Endodermal cell (in vitro differentiated cells): Measurements from ENCODE around the gene CHD3. TPM values are rescaled to one million over a fixed set of nuclear protein-coding genes. Genes with fewer than 3 reads are reported as not detected.

Experiments
- DNase-seq: peaks from one replicate; pipeline ENCODE4 v3.0.0-alpha.2; 2017
- H3K27ac ChIP-seq: 2 replicates; pipeline ENCODE4 v1.5.1; 2013; ENCODE audit warnings: mild to moderate bottlenecking, low read depth, low read length, moderate library complexity
- H3K27me3 ChIP-seq: 2 replicates; pipeline ENCODE4 v1.6.1; 2013; ENCODE audit warnings: mild to moderate bottlenecking, low read length, moderate library complexity; ENCODE audit not compliant: insufficient read depth, control insufficient read depth, poor library complexity, severe bottlenecking
- H3K36me3 ChIP-seq: 2 replicates; pipeline ENCODE4 v1.7.0; 2013; ENCODE audit warnings: mild to moderate bottlenecking, low read length, moderate library complexity; ENCODE audit not compliant: control insufficient read depth, insufficient read depth
- H3K4me1 ChIP-seq: one replicate; pipeline ENCODE4 v1.7.0; 2013; ENCODE audit warnings: low read length; ENCODE audit not compliant: control insufficient read depth, insufficient read depth
- H3K4me3 ChIP-seq: 2 replicates; pipeline ENCODE4 v1.5.1; 2013; ENCODE audit warnings: mild to moderate bottlenecking, low read length, moderate library complexity
- H3K9ac ChIP-seq: 2 replicates; pipeline ENCODE4 v1.6.1; 2013; ENCODE audit warnings: mild to moderate bottlenecking, low read length, moderate library complexity; ENCODE audit not compliant: poor library complexity, severe bottlenecking; ENCODE audit errors: extremely low read depth
- H3K9me3 ChIP-seq: 2 replicates; pipeline ENCODE4 v1.6.1; 2013; ENCODE audit warnings: mild to moderate bottlenecking, low read length, moderate library complexity; ENCODE audit not compliant: control insufficient read depth
- H3K27ac Mint-ChIP-seq: 2 replicates; pipeline ENCODE4 v1.8.0; 2020; ENCODE audit warnings: mixed read lengths
- H3K27me3 Mint-ChIP-seq: 2 replicates; pipeline ENCODE4 v1.8.0; 2021; ENCODE audit warnings: mild to moderate bottlenecking, mixed read lengths; ENCODE audit not compliant: insufficient read depth
- H3K36me3 Mint-ChIP-seq: 2 replicates; pipeline ENCODE4 v1.8.0; 2020; ENCODE audit warnings: low read depth, mixed read lengths
- H3K4me1 Mint-ChIP-seq: 2 replicates; pipeline ENCODE4 v1.8.0; 2020; ENCODE audit warnings: mixed read lengths
- H3K4me3 Mint-ChIP-seq: 2 replicates; pipeline ENCODE4 v1.8.0; 2020; ENCODE audit warnings: mild to moderate bottlenecking, moderate library complexity, mixed read lengths
- H3K9me3 Mint-ChIP-seq: 2 replicates; pipeline ENCODE4 v1.8.0; 2020; ENCODE audit warnings: mild to moderate bottlenecking, mixed read lengths
- CTCF ChIP-seq: fragments of 200-600 bp; sonication (generic); conservative IDR thresholded peaks from 2 replicates; pipeline ENCODE4 v1.5.0; 2021; ENCODE audit warnings: antibody characterized with exemption, mild to moderate bottlenecking
- WGBS, 2 experiments: methylation state at CpG; one replicate each; pipeline versions ENCODE4 v1.1.5 to v1.1.7; 2013; ENCODE audit warnings: missing lambda C conversion rate in 2 of 2, mixed read lengths in 1 of 2; ENCODE audit not compliant: insufficient coverage in 1 of 2, insufficient read length in 1 of 2; 5-methylcytosine and 5-hydroxymethylcytosine counted together
- total RNA-seq, 2 donors: library from RNA; stranded (reverse); fragmentation: NEBNext Ultra II Directional in 1 of 2; extraction: Animal tissue kit (Norgen Biotek cat#: 25700) in 1 of 2; gene quantifications; 2 replicates in 1 of 2; 3 replicates in 1 of 2; pipeline ENCODE4 v1.2.1, GENCODE V29; 2021

The CHD3 gene
- total RNA-seq, 2 donors from 2014 or later = 55.0 to 64.1 TPM

DNA sequence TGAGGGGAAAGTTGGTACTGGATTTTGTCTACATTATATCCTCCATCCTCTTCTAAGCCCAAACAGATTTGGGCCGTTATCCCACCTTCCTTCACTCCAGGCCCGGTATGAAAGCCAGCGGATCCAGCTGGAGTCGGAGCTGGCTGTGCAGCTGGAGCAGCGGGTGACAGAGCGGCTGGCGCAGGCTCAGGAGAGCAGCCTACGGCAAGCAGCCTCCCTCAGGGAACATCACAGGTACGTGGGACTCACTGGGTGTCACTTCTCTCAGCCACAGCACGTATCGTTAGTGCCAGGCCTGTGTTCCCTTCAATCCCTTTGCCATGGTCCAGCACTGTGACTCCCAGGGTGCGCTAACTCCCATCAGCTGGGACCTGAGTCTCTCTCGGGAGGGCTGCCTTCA, 54.7 kb downstream of the CHD3 start:
- WGBS, 2 experiments = 91 to 98% methylated on average over 11 to 13 of the region's 13 CpGs
- H3K36me3 Mint-ChIP-seq = peaks cover 76% of the 10 kb centered on the region
- Histone ChIP-seq H3K36me3 (peaks cover 81% of the 10 kb centered on the region), H3K9ac (no peak overlapping the region), H3K9me3 (no peaks in the 10 kb centered on the region), H3K27ac (no peak overlapping the region), H3K4me1 (no peaks in the 10 kb centered on the region), H3K27me3 (no peaks in the 10 kb centered on the region), H3K4me3 (no peak overlapping the region)
- no peak for TF ChIP-seq CTCF
- no peaks in the 10 kb centered on the region for H3K9me3 Mint-ChIP-seq
- no peak overlapping the region for H3K27ac Mint-ChIP-seq
- no peaks in the 10 kb centered on the region for H3K4me1 Mint-ChIP-seq
- no peak overlapping the region for H3K4me3 Mint-ChIP-seq
- no peak for DNase-seq
- H3K27me3 Mint-ChIP-seq = no peaks in the 10 kb centered on the region

GRCh38 chr17:7944326-7944725, 55.7 kb downstream of the CHD3 start:
- peaks cover 81% of the 10 kb centered on the region for H3K36me3 Mint-ChIP-seq
- no peak for TF ChIP-seq CTCF
- Histone ChIP-seq H3K27me3 (no peaks in the 10 kb centered on the region), H3K27ac (no peak overlapping the region), H3K4me3 (no peak overlapping the region), H3K36me3 (peaks cover 82% of the 10 kb centered on the region), H3K9me3 (no peaks in the 10 kb centered on the region), H3K9ac (no peak overlapping the region), H3K4me1 (no peaks in the 10 kb centered on the region)
- no peaks in the 10 kb centered on the region for H3K4me1 Mint-ChIP-seq
- no peak overlapping the region for H3K27ac Mint-ChIP-seq
- no peak overlapping the region for H3K4me3 Mint-ChIP-seq
- H3K27me3 Mint-ChIP-seq = no peaks in the 10 kb centered on the region
- WGBS, 2 experiments = 98 to 100% methylated on average over 3 to 9 of the region's 9 CpGs
- no peak for DNase-seq
- no peaks in the 10 kb centered on the region for H3K9me3 Mint-ChIP-seq

DNA sequence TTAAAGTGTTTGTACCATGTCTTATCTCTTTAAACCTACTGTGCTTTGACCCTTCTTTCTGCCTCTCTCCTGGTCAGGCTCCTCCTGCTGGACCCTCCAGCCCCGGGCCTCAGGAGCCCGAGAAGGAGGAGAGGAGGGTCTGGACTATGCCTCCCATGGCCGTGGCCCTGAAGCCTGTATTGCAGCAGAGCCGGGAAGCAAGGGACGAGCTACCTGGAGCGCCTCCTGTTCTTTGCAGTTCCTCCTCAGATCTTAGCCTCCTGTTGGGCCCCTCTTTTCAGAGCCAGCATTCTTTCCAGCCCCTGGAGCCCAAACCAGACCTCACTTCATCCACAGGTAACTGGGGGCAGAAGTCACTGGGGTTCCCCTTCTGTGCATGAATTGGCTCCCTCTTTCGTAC, 57.1 kb downstream of the CHD3 start:
- no peak for DNase-seq
- no peak overlapping the region for H3K27ac ChIP-seq
- Mint-ChIP-seq H3K27me3 (no peaks in the 10 kb centered on the region), H3K36me3 (peaks cover 82% of the 10 kb centered on the region), H3K4me3 (no peak overlapping the region), H3K27ac (no peak overlapping the region), H3K4me1 (no peaks in the 10 kb centered on the region), H3K9me3 (no peaks in the 10 kb centered on the region)
- TF ChIP-seq CTCF = no peak
- 91 to 92% methylated on average over 6 to 7 of the region's 7 CpGs for WGBS, 2 experiments
- H3K27me3 ChIP-seq = no peaks in the 10 kb centered on the region
- no peak overlapping the region for H3K4me3 ChIP-seq
- no peaks in the 10 kb centered on the region for H3K4me1 ChIP-seq
- no peaks in the 10 kb centered on the region for H3K9me3 ChIP-seq
- peaks cover 83% of the 10 kb centered on the region for H3K36me3 ChIP-seq
- H3K9ac ChIP-seq = no peak overlapping the region
